ENCODE data around the gene CD40.

- no peak for TF ChIP-seq CTCF (conservative IDR thresholded peaks at IDR 0.05; ENCODE audit: low read length)
- TF ChIP-seq EZH2phosphoT487 (IDR thresholded peaks at IDR 0.05; ENCODE audit: borderline replicate concordance, low read depth, low read length), result no peak
These were observed 4.0 kb downstream of the CD40 start for GRCh38 chr20:46122071-46122470.
